ENCODE data around the gene HS3ST4.

HS3ST4 gene

DNA sequence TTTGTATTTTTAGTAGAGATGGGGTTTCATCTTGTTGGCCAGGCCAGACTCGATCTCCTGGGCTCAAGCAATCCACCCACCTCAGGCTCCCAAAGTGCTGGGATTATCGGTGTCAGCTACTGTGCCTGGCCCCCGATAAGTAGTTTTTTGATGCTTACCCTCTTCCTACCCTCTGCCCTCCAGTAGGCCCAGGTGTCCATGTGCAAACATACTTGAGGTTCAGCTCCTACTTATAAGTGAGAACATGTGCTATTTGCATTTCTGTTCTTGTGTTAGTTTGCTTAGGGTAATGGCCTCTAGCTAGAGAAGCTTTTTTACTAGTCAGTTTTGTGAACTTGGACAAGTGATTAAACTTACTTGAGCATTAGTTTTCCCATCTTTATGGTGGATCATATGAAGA, 136.8 kb downstream of the HS3ST4 start:
- no peak for DNase-seq

DNA sequence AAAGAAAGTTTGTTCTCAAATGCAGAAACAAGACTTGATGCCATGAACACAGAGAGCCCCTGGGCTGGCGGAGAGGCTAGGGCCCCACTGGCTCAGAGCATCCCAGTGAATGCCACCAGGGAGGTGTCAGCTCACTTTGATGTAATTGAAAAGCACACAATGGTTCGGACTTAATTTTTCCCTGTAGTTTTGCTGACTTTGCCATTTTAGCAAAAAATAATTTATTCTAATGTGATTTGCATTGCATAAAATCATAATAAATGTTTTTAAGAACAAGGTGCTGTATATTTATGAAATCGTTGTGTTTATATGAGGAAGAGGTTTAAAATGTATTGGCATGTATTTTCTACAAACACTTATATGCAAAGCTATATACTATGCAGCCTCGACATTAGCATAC, 140.5 kb downstream of the HS3ST4 start:
- DNase-seq: no peak

DNA sequence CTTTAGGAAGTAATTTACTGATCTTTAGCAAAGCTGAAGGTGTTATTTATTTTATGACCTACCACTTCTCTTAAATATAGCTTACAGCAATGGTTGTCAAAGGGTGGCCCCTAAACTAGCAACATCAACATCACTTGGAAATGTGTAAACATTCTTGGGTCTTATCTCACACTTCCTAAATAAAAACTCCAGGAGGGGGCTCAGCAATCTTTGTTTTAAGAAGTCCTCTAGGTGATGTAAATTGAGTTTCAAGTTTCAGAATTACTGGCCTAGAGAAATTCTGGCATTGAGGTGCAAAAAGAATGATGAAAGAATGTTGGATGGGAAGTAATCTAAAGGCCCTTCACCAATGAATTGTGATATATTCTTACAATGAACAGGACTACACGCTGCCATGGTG, 142.3 kb downstream of the HS3ST4 start:
- no peak for DNase-seq

DNA sequence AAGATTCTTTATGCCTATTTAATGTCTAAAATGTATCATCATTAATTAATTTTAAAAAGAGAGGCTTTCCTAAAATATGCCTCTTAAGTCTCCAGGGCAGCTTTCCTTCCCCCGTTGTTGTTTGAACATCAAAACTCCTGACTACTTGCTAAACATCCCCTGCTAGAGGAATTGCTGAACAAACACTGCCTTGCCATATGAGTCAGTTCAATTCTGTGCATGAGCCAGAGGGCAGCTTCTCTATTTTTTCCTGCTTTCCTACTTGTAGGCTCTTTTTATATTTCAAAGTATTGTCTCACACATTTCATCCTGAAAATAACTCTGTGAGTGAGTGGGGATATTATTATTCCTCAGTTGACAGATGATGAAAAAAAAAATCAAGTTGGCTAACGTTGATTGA, 143.4 kb downstream of the HS3ST4 start:
- no peak for DNase-seq

DNA sequence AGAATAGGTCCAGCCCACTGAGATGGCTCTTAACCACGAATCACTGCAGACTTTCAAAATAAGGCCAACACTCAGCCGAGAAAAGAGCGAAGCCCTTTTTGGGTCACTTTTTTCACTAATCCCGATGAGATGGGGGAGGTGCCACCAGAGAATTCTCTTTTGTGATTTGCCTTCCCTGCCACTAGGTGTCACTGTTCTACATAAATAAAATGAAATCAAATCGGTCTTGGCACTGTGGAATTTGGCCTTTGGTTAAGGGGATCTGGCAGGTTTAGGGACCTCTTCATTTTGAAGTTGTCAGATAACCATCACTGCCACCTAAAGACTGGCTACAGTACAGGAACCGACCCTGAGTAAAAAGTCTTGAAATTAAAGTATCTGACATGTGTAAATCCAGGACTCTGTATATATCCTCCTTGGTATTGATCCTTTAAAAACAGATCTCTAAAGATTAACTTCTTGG, 147.0 kb downstream of the HS3ST4 start:
- no peak for DNase-seq

DNA sequence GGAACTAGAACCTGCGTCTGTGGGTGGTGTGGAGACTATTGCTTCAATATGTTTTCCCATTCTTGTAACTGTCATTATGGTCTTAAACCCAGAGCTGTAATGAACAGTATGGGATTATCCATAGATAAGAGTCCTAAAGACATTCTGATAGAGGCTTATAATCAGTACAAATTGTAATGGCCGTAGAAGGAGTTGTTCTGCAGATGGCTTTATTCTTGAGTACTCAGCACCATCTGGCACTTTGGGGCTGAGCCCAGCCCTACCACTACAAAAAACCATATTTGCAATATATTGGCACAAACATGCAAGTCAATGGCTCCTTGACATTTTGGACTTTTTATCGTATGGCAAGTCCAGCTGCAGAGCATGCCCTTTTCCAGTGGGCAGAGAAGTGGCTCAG, 150.0 kb downstream of the HS3ST4 start:
- no peak for DNase-seq

DNA sequence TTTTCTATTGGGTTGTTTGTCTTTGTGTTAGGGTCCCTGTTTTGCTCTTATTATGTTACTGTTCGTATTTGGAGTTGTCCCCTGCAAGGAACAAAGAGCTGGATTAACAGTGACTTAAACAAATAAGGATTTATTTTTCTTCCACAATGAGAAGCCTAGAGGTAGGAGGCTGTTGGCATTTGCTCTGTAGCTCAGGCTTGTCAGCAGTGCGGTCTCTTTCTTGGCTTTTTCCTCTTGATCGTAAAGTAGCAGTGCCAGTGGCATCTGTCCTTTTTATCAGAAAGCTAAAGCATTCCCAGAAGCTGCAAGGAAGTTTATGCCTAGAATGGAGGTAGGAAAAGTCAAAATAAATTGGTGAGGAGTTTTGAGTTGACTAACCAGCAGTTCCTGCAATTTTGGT, 154.1 kb downstream of the HS3ST4 start:
- no peak for DNase-seq

DNA sequence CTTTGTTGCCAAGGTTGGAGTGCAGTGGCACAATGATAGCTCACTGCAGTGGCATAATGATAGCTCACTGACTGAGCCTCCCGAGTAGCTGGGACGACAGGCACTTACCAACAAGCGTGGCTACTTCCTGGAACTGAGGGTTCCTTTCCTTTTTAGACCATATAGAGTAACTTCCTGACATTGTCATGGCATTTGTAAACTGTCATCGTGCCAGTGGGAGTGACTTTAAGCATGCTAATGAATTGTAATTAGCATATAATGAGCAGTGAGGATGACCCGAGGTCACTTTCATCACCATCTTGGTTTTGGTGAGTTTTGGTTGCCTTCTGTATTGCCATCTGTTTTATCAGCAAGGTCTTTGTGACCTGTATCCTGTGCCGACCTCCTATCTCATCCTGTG, 162.4 kb downstream of the HS3ST4 start:
- DNase-seq: no peak

DNA sequence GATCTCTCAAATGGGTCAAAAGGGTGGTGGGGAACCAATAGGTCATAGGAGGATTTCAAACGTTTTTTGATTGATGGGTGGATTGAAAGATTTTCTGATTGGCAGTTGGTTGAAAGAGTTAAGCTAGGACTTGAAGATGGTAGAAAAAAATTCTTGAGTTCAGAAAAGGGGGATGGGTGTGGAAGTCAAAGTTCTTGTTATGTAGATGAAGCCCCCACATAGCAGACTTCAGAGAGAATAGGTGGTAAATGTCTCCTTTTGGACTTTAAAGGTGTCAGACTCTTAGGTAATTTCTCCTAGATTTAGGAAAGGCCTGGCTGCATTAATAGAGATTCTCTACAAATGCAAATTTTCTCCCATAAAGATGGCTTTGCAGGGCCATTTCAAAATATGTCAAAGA, 163.3 kb downstream of the HS3ST4 start:
- DNase-seq: no peak

DNA sequence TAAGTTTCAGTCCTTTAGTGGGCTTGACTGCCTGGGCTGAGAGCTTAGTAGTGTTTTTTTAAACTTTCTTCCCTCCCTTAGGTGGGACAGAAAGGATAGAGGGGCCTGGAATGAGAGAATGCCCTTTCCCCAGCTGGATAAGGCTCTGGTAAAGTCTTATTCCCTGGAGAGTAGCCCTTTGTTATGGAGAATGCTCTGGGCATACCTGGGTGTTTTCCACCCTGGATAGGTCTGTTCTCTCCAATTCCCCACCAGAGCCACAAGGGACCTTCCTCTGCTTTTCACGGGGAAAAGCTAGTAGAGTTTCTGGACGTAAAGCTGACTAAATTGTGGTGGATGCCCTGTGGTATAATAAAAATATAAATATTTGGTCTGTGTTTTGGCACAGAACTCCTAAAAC, 164.1 kb downstream of the HS3ST4 start:
- DNase-seq: no peak

DNA sequence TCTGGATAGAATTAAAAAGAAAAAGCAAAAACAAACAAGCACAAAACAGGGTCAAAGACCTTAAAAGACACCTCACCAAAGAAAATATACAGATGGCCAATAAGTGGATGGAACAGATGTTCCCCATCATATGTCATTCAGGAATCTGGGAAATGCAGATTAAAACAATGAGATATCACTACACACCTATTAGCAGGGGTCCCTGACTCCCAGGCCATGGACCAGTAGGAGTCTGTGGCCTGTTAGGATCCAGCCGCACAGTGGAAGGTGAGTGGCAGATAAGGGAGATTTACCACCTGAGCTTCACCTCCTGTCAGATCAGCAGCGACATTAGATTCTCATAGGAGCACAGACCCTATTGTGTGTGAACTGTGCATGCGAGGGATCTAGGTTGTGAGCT, 167.9 kb downstream of the HS3ST4 start:
- no peak for DNase-seq

DNA sequence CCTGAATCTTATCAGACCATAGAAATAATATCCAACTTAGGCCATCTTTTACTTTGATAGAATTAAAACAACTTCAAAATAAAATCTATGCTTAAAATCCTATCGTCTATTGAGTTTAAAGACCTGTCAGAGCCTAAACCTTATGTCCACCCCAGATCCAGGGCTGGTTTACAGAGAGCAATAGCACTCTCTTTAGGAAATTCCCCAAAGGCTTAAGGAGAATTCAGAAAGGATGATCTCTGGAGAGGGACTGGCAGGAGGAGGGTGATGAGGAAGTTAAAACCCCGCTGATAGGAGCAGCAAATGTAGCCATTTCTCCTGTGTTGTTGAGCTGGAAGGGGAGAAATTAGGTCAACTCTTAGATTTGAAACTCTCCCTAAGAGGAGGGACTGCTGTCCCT, 175.3 kb downstream of the HS3ST4 start:
- no peak for DNase-seq

DNA sequence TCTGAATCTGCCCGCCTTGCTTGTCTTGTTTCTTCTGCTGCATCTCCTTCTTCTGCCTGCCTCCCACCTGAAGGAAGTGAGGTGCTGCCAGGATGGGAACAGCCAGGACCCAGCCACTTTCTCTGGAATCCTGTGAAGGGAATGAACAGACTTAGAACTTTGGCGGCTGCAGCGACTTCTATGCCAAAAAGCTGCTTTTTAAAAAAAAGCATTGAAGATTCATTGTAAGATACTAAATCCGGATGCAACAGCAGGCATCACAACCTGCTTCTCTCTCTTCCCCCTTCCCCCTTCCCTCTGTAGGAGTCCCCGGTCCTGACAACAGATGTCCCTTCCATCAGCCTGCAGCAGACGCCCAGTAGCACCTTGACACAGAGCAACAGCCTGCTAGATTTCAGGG, 176.3 kb downstream of the HS3ST4 start:
- no peak for DNase-seq

DNA sequence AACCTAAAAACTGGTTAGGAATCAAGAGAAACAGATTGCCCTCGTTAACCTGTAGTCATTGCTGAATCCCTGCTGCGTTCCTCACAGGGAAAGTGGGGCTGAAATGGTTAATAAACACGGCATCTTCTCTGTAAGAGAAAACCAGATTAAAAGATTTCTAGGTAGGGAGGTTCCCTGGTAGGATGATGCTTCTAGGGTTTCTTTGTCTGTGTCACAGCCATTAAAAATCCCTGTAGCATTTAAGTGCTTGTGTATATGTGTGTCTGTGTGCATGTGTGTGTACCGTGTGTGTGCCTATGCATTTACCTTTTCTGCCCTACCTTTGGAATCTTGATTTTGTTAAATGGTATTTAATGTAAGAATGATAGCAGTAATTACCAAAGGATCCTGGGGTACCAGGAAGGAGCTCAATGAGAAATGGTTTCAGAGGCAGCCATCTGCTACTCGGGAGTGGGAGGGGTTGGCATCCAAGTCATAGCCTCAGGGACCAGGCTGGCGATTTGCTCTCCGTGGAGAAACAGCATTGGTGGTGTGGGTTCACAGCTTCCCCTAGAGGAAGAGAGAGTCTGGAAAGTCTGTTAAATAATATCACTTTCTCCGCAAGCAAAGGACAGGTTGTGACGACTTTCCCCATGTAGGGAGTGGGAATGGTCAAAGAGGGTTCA, 177.1 kb downstream of the HS3ST4 start:
- DNase-seq: no peak

DNA sequence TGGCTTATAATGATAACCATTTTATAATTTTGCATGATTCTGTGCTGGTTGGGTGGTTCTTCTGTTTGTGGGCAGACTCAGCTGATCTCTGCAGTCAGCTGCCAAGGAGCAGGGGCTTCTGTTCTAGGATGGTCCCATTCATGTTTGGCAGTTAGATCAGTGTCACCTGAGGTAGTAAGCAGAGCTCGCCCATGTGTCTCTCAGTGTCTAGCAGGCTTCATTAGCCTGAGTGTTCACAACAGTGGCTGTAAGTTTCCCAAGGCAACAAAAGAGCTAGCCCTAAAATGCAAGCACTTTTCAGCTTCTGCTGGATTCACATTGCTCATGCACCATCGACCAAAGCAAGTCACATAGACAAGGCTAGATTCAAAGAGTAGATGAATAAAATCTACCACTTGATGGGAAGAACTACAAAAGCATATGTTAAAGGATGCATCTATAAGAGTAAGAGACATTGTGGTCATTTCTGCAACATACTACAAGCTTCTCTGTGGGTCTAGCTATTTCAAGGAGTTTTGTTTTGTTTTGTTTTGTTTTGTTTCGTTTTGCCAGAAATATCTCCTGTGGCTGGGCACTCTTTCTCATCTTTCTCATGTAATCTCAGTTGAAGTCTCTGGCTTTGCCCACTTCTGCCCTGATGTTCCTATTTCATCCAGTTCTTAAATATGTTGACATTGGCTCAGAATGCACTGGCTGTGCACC, 180.8 kb downstream of the HS3ST4 start:
- DNase-seq: no peak

DNA sequence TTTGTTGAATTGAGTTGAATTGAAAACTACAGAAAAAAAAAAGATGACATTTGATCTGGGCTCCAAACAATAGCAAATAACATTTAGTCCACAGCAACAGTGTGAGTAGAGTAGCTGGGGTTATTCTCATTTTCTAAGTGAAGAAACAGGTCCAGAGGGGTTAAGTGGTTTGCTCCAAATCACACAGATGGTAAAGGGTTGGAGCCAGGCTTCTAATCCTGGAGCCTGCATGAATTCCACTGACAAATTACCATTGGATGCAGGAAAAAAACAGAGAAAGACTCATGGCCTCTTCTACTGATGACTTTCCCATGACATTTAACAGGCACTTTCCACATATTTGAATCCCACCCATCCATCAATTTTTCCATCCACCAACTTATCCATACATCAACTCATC, 182.4 kb downstream of the HS3ST4 start:
- DNase-seq: no peak

DNA sequence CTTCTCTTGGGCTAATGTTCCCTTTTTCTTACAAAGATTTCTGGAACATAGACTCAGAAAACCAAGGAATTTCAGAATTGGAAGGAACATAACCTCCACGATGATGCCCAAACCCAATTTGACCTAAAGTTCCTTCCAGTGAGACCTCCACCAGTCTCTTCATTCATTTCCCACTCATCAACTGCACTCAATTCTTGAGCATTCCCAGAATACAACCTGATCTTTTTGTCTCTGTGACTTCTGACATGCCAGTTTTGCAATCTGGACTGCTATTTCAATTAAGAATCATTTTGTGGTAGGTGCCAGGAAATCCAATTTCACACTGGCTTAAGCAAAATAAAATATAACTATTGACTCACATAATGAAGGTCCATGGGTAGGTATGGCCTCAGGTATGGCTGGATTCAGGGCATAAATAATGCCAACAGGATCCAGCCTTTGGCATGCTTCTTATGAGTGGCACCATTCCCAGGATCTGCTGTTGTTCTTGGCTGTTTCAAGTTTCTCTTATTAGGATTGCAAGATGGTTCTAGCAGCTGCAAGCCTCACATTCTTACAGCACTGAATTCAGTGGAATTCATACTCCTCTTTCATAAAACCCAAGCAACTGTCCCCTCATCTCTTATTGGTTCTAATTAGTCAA, 184.3 kb downstream of the HS3ST4 start:
- DNase-seq: no peak

DNA sequence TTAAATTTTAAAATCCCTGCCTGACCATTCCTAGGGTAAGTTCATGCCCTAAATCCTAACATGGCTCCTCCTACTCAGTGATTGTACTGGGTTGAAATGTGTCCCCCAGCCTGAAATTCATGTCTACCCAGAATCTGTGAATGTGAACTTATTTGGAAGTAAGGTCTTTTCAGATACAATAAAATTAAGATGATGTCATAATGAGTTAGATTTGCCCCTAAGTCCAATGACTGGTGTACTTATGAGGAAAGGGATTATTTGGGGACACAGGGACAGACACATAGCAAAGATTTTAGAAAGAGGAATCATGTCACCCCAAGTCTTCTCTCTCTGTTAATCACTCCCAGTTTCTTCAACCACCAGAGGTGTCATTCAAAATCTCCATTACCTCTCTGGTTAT, 185.3 kb downstream of the HS3ST4 start:
- DNase-seq: no peak

DNA sequence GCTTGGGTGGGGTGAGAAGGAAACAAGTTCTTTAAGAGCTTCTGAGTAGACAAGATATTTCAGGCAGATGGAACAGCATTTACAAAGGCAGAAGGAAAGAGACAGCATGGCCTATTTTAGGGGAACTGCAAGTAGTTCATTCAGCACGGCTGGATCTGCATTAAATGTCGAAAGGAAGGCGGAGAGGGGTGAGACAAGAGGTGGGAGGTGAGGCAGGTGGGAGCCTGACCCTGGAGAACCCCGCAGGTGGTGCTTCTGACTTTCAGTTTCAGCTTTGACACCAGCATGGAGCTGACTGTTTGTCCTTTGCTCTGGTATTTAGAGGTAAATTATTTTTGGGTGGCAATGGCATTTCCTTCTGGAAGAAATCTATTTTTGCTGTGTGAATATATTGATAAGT, 194.8 kb downstream of the HS3ST4 start:
- DNase-seq: no peak

DNA sequence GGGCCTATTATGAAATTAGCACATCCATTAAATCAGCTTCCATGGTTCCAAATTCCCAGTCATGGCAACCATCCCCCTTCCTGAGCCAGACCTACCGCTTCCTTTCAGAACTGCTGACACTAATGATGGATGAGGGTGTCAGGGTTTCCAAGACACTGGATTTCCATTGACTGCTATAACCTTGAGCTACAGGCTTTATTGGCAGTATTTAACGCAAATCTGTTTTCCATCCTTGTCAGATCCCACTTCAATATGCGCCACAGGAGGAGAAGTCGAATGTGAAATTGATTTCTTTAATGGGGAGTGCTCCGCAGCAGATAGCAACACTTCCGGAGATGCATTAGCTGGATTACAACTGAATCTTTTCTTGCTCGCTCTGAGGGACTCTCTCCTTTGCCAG, 197.1 kb downstream of the HS3ST4 start:
- DNase-seq: no peak

DNA sequence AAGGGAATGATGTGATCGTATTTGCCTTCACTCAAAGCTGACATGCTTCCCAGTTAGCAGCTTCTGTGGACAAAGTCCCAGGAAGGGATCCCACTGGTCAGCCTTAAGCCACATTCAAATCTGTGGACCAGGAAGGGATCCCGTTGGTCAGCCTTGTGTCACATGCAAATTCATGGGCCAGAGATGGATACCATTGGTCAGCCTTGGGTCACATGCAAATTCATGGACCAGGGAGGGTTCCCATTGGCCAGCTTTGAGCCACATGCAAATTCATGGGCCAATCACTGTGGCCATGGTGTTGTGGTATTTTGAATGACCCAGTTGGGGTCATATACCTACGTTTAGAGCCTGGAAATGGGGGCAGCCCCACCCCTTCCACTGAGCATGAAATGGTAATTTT, 201.6 kb downstream of the HS3ST4 start:
- no peak for DNase-seq

DNA sequence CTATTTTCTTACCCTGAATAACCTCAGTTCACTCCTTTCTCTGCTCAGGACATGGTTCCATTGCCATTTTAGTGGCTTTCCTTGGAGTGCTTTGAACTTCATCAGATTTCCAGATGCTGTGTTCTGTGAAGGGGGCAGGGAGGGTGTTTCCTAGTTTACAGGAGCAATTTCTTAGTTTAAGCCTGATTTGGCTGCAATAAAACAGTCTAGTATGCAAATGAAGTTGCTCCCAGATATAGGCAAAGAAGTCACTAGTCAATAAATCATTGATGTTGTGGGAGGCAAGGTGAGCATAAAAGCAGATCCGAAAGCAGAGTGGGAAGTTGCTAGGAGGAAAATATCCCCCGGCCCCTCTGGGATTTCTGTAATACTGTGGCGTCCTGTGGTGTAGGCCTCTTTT, 202.3 kb downstream of the HS3ST4 start:
- no peak for DNase-seq

DNA sequence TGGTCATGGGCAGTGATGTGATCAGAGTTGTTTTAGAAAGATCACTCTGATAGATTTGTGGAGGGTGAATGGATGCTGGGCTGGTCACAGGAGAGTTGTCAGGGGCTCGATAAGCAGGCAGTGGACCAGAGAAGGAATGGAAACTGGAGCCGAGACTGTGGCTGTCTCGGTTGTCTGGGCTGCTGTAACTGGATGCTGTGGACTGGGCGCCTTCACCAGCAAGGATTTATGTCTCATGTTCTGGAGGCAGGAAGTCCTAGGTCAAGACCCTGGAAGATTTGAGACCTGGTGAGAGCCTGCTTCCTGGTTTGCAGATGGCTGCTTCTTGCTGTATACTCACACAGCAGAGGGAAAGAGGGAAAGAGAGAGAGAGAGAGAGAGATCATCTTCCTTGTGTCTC, 203.6 kb downstream of the HS3ST4 start:
- DNase-seq: no peak

DNA sequence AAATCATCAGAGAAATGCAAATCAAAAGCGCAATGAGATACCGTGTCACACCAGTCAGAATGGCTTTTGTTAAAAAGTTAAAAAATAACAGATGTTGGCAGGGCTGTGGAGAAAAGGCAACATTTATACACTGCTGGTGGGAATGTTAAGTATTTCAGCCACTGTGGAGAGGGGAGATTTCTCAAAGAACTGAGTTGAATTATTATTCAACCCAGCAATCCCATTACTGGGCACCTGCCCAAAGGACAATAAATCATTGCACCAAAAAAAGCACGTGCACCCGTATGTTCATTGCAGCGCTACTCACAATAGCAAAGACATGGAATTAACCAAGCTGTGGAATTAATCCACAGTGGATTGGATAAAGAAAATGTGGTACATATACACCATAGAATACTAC, 204.7 kb downstream of the HS3ST4 start:
- DNase-seq: no peak

DNA sequence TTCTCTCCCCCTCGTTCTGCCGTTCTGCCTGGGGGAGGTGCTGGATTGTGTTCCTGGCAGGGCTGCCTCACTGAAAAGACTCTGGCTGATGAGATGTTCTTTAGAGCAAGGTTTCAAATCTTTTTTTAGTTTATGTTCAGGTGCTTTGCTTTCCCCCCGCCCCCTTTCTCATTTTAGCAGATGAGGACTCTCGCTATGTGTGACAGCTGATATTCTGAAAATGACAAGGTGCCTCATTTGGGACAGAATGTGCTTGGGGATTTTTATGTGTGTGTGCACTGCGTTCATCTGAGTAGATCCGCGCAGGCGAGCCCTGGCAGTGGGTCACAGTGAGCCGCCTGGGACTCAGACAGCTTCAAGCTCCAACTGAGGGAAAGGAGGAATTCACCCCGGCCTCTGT, 205.9 kb downstream of the HS3ST4 start:
- no peak for DNase-seq
